ENCODE data around the gene SCFD2. TPM values are rescaled to one million over a fixed set of nuclear protein-coding genes. Genes with fewer than 3 reads are reported as not detected.
"Not testable (repeated sequence)": the region's sequence is repeated elsewhere in the genome, so short reads cannot be mapped to it uniquely, and the experiment has no call there.

The SCFD2 gene
- total RNA-seq, 1 donor from 2014 or later = 16.2 TPM

- Histone ChIP-seq H3K9ac (ENCODE audit: low read depth in 1 of 3, low read length in 3 of 3) (no peak overlapping the region), H3K36me3 (ENCODE audit: control insufficient read depth in 3 of 3, insufficient read depth in 3 of 3, low read length in 3 of 3) (no peaks in the 10 kb centered on the region), H3K4me1 (ENCODE audit: control insufficient read depth in 3 of 3, insufficient read depth in 3 of 3, low read length in 3 of 3) (no peaks in the 10 kb centered on the region)
These were observed 182.1 kb downstream of the SCFD2 start for GRCh38 chr4:53183754-53184153.

GRCh38 chr4:53177751-53178150 is 188.1 kb downstream of the SCFD2 start:
- H3K27me3 ChIP-seq (ENCODE audit: control insufficient read depth in 3 of 3, insufficient read depth in 3 of 3, low read length in 3 of 3); H3K9ac ChIP-seq (ENCODE audit: low read depth in 1 of 3, low read length in 3 of 3); H3K27ac ChIP-seq (ENCODE audit: low read depth, low read length); H3K36me3 ChIP-seq (ENCODE audit: control insufficient read depth in 3 of 3, insufficient read depth in 3 of 3, low read length in 3 of 3); H3K9me3 ChIP-seq (ENCODE audit: control insufficient read depth in 3 of 3, low read length in 3 of 3); H3K4me3 ChIP-seq (ENCODE audit: low read length in 3 of 3); H3K4me1 ChIP-seq (ENCODE audit: control insufficient read depth in 3 of 3, insufficient read depth in 3 of 3, low read length in 3 of 3): not testable (repeated sequence)

More at GRCh38 chr4:53183754-53184153, 182.1 kb downstream of the SCFD2 start:
- Histone ChIP-seq H3K4me3 (ENCODE audit: low read length in 3 of 3) (no peak overlapping the region), H3K27ac (ENCODE audit: low read depth, low read length) (no peak overlapping the region), H3K9me3 (ENCODE audit: control insufficient read depth in 3 of 3, low read length in 3 of 3) (no peaks in the 10 kb centered on the region), H3K27me3 (ENCODE audit: control insufficient read depth in 3 of 3, insufficient read depth in 3 of 3, low read length in 3 of 3) (no peaks in the 10 kb centered on the region)

- no peak overlapping the region for H3K27ac ChIP-seq (ENCODE audit: low read depth, low read length)
- no peaks in the 10 kb centered on the region for H3K36me3 ChIP-seq (ENCODE audit: control insufficient read depth in 3 of 3, insufficient read depth in 3 of 3, low read length in 3 of 3)
- no peaks in the 10 kb centered on the region for H3K27me3 ChIP-seq (ENCODE audit: control insufficient read depth in 3 of 3, insufficient read depth in 3 of 3, low read length in 3 of 3)
- H3K4me3 ChIP-seq (ENCODE audit: low read length in 3 of 3) = no peak overlapping the region
- no peak overlapping the region for H3K9ac ChIP-seq (ENCODE audit: low read depth in 1 of 3, low read length in 3 of 3)
- H3K4me1 ChIP-seq (ENCODE audit: control insufficient read depth in 3 of 3, insufficient read depth in 3 of 3, low read length in 3 of 3) = no peaks in the 10 kb centered on the region
- H3K9me3 ChIP-seq (ENCODE audit: control insufficient read depth in 3 of 3, low read length in 3 of 3) = no peaks in the 10 kb centered on the region
These were observed 190.2 kb downstream of the SCFD2 start for GRCh38 chr4:53175640-53176039.

GRCh38 chr4:53174823-53175222 is 191.0 kb downstream of the SCFD2 start:
- no peak overlapping the region for H3K4me3 ChIP-seq (ENCODE audit: low read length in 3 of 3)
- no peak overlapping the region for H3K9ac ChIP-seq (ENCODE audit: low read depth in 1 of 3, low read length in 3 of 3)
- H3K36me3 ChIP-seq (ENCODE audit: control insufficient read depth in 3 of 3, insufficient read depth in 3 of 3, low read length in 3 of 3) = no peaks in the 10 kb centered on the region
- no peak overlapping the region for H3K27ac ChIP-seq (ENCODE audit: low read depth, low read length)
- no peaks in the 10 kb centered on the region for H3K9me3 ChIP-seq (ENCODE audit: control insufficient read depth in 3 of 3, low read length in 3 of 3)
- no peaks in the 10 kb centered on the region for H3K4me1 ChIP-seq (ENCODE audit: control insufficient read depth in 3 of 3, insufficient read depth in 3 of 3, low read length in 3 of 3)
- no peaks in the 10 kb centered on the region for H3K27me3 ChIP-seq (ENCODE audit: control insufficient read depth in 3 of 3, insufficient read depth in 3 of 3, low read length in 3 of 3)

GRCh38 chr4:53173576-53173975 is 192.3 kb downstream of the SCFD2 start:
- Histone ChIP-seq H3K27ac (ENCODE audit: low read depth, low read length) (no peak overlapping the region), H3K9ac (ENCODE audit: low read depth in 1 of 3, low read length in 3 of 3) (no peak overlapping the region), H3K27me3 (ENCODE audit: control insufficient read depth in 3 of 3, insufficient read depth in 3 of 3, low read length in 3 of 3) (no peaks in the 10 kb centered on the region), H3K36me3 (ENCODE audit: control insufficient read depth in 3 of 3, insufficient read depth in 3 of 3, low read length in 3 of 3) (no peaks in the 10 kb centered on the region), H3K4me3 (ENCODE audit: low read length in 3 of 3) (no peak overlapping the region), H3K4me1 (ENCODE audit: control insufficient read depth in 3 of 3, insufficient read depth in 3 of 3, low read length in 3 of 3) (no peaks in the 10 kb centered on the region), H3K9me3 (ENCODE audit: control insufficient read depth in 3 of 3, low read length in 3 of 3) (no peaks in the 10 kb centered on the region)

- Histone ChIP-seq H3K36me3 (ENCODE audit: control insufficient read depth in 3 of 3, insufficient read depth in 3 of 3, low read length in 3 of 3) (no peaks in the 10 kb centered on the region), H3K9ac (ENCODE audit: low read depth in 1 of 3, low read length in 3 of 3) (no peak overlapping the region), H3K27ac (ENCODE audit: low read depth, low read length) (no peak overlapping the region), H3K4me1 (ENCODE audit: control insufficient read depth in 3 of 3, insufficient read depth in 3 of 3, low read length in 3 of 3) (no peaks in the 10 kb centered on the region), H3K27me3 (ENCODE audit: control insufficient read depth in 3 of 3, insufficient read depth in 3 of 3, low read length in 3 of 3) (no peaks in the 10 kb centered on the region), H3K4me3 (ENCODE audit: low read length in 3 of 3) (no peak overlapping the region), H3K9me3 (ENCODE audit: control insufficient read depth in 3 of 3, low read length in 3 of 3) (no peaks in the 10 kb centered on the region)
These were observed 194.1 kb downstream of the SCFD2 start for GRCh38 chr4:53171797-53172196.

- Histone ChIP-seq H3K27ac (ENCODE audit: low read depth, low read length) (no peak overlapping the region), H3K4me3 (ENCODE audit: low read length in 3 of 3) (no peak overlapping the region), H3K9me3 (ENCODE audit: control insufficient read depth in 3 of 3, low read length in 3 of 3) (no peaks in the 10 kb centered on the region), H3K27me3 (ENCODE audit: control insufficient read depth in 3 of 3, insufficient read depth in 3 of 3, low read length in 3 of 3) (no peaks in the 10 kb centered on the region), H3K9ac (ENCODE audit: low read depth in 1 of 3, low read length in 3 of 3) (no peak overlapping the region), H3K36me3 (ENCODE audit: control insufficient read depth in 3 of 3, insufficient read depth in 3 of 3, low read length in 3 of 3) (no peaks in the 10 kb centered on the region), H3K4me1 (ENCODE audit: control insufficient read depth in 3 of 3, insufficient read depth in 3 of 3, low read length in 3 of 3) (no peaks in the 10 kb centered on the region)
These were observed 195.9 kb downstream of the SCFD2 start for GRCh38 chr4:53169695-53170617.

GRCh38 chr4:53168228-53168627 is 197.6 kb downstream of the SCFD2 start:
- no peak overlapping the region for H3K9ac ChIP-seq (ENCODE audit: low read depth in 1 of 3, low read length in 3 of 3)
- H3K36me3 ChIP-seq (ENCODE audit: control insufficient read depth in 3 of 3, insufficient read depth in 3 of 3, low read length in 3 of 3) = no peaks in the 10 kb centered on the region
- H3K27ac ChIP-seq (ENCODE audit: low read depth, low read length) = no peak overlapping the region
- H3K4me1 ChIP-seq (ENCODE audit: control insufficient read depth in 3 of 3, insufficient read depth in 3 of 3, low read length in 3 of 3) = no peaks in the 10 kb centered on the region
- no peaks in the 10 kb centered on the region for H3K9me3 ChIP-seq (ENCODE audit: control insufficient read depth in 3 of 3, low read length in 3 of 3)
- no peak overlapping the region for H3K4me3 ChIP-seq (ENCODE audit: low read length in 3 of 3)
- H3K27me3 ChIP-seq (ENCODE audit: control insufficient read depth in 3 of 3, insufficient read depth in 3 of 3, low read length in 3 of 3) = no peaks in the 10 kb centered on the region

- Histone ChIP-seq H3K9ac (ENCODE audit: low read depth in 1 of 3, low read length in 3 of 3) (no peak overlapping the region), H3K4me3 (ENCODE audit: low read length in 3 of 3) (no peak overlapping the region), H3K9me3 (ENCODE audit: control insufficient read depth in 3 of 3, low read length in 3 of 3) (no peaks in the 10 kb centered on the region)
These were observed 202.9 kb downstream of the SCFD2 start for GRCh38 chr4:53162969-53163368.

GRCh38 chr4:53161787-53162433 is 204.0 kb downstream of the SCFD2 start:
- Histone ChIP-seq H3K9me3 (ENCODE audit: control insufficient read depth in 3 of 3, low read length in 3 of 3) (no peaks in the 10 kb centered on the region), H3K9ac (ENCODE audit: low read depth in 1 of 3, low read length in 3 of 3) (no peak overlapping the region), H3K27ac (ENCODE audit: low read depth, low read length) (no peak overlapping the region), H3K36me3 (ENCODE audit: control insufficient read depth in 3 of 3, insufficient read depth in 3 of 3, low read length in 3 of 3) (no peaks in the 10 kb centered on the region), H3K4me1 (ENCODE audit: control insufficient read depth in 3 of 3, insufficient read depth in 3 of 3, low read length in 3 of 3) (peaks cover 0 to 2% (median 0%) of the 10 kb centered on the region in 3 donors), H3K4me3 (ENCODE audit: low read length in 3 of 3) (no peak overlapping the region), H3K27me3 (ENCODE audit: control insufficient read depth in 3 of 3, insufficient read depth in 3 of 3, low read length in 3 of 3) (no peaks in the 10 kb centered on the region)

More at GRCh38 chr4:53162969-53163368, 202.9 kb downstream of the SCFD2 start:
- Histone ChIP-seq H3K36me3 (ENCODE audit: control insufficient read depth in 3 of 3, insufficient read depth in 3 of 3, low read length in 3 of 3) (no peaks in the 10 kb centered on the region), H3K27me3 (ENCODE audit: control insufficient read depth in 3 of 3, insufficient read depth in 3 of 3, low read length in 3 of 3) (no peaks in the 10 kb centered on the region), H3K27ac (ENCODE audit: low read depth, low read length) (no peak overlapping the region), H3K4me1 (ENCODE audit: control insufficient read depth in 3 of 3, insufficient read depth in 3 of 3, low read length in 3 of 3) (peaks cover 0 to 2% (median 0%) of the 10 kb centered on the region in 3 donors)
